IMR-90 (cell line): Measurements from ENCODE around the gene TMEM259. TPM values are rescaled to one million over a fixed set of nuclear protein-coding genes. Genes with fewer than 3 reads are reported as not detected.

Source experiments
- ATAC-seq: fragments of 200-7000 bp; cut with Tn5 transposase; 2 replicates; pipeline ENCODE4 v1.9.1; 2020; ENCODE audit warnings: low read depth, mild to moderate bottlenecking, moderate library complexity
- BruUV-seq: library from RNA; stranded (reverse); fragments of 400-500 nt; replicated peaks from 2 replicates; lab custom pipeline; 2021; lab: Mats Ljungman, UMichigan
- CTCF ChIA-PET: fragments of 300-600 bp; formaldehyde crosslinking; extraction: SDS; loops from one replicate; lab custom pipeline; 2021; ENCODE audit warnings: antibody characterized with exemption; lab: Yijun Ruan, JAX
- POLR2A ChIA-PET: fragments of 300-600 bp; sonication (Branson Sonifier 250); formaldehyde crosslinking; loops from one replicate; lab custom pipeline; 2022; ENCODE audit warnings: antibody characterized with exemption; ENCODE audit not compliant: unreplicated experiment; lab: Charles Lee
- DNase-seq: peaks from one replicate; pipeline ENCODE4 v3.0.0; 2013
- H2AFZ ChIP-seq: replicated peaks from 2 replicates; pipeline ENCODE3; 2013; ENCODE audit warnings: low read length, mild to moderate bottlenecking; ENCODE audit not compliant: poor library complexity
- H2AK5ac ChIP-seq: 2 replicates; pipeline ENCODE4 v1.6.1; 2013; ENCODE audit warnings: low read depth, low read length, inconsistent platforms
- H2AK9ac ChIP-seq: replicated peaks from 2 replicates; pipeline ENCODE3; 2013; ENCODE audit warnings: mild to moderate bottlenecking, low read depth, low read length, moderate library complexity; ENCODE audit not compliant: poor library complexity
- H2BK120ac ChIP-seq: 2 replicates; pipeline ENCODE4 v1.6.1; 2013; ENCODE audit warnings: low read depth, low read length, inconsistent platforms
- H2BK15ac ChIP-seq: 3 replicates; pipeline ENCODE4 v1.6.1; 2013; ENCODE audit warnings: low read depth, low read length, inconsistent platforms
- H2BK20ac ChIP-seq: 2 replicates; pipeline ENCODE4 v1.6.1; 2013; ENCODE audit warnings: low read depth, mild to moderate bottlenecking, inconsistent platforms, low read length, moderate library complexity
- H2BK5ac ChIP-seq: 2 replicates; pipeline ENCODE4 v1.6.1; 2013; ENCODE audit warnings: mild to moderate bottlenecking, low read depth, low read length, inconsistent platforms; ENCODE audit not compliant: poor library complexity, severe bottlenecking
- H3K14ac ChIP-seq: replicated peaks from 2 replicates; pipeline ENCODE4 v1.6.1; 2013; ENCODE audit warnings: low read depth, low read length, inconsistent platforms
- H3K18ac ChIP-seq: 2 replicates; pipeline ENCODE4 v1.6.1; 2013; ENCODE audit warnings: low read depth, low read length, control low read depth
- H3K23ac ChIP-seq: 2 replicates; pipeline ENCODE4 v1.6.1; 2013; ENCODE audit warnings: low read depth, low read length, inconsistent platforms
- H3K27ac ChIP-seq: 2 replicates; pipeline ENCODE4 v1.5.1; 2013; ENCODE audit warnings: mild to moderate bottlenecking, control low read depth, low read length; ENCODE audit not compliant: insufficient read depth
- H3K27me3 ChIP-seq: 2 replicates; pipeline ENCODE4 v1.6.1; 2013; ENCODE audit warnings: low read length; ENCODE audit not compliant: control insufficient read depth, insufficient read depth
- H3K36me3 ChIP-seq: 2 replicates; pipeline ENCODE4 v1.6.1; 2013; ENCODE audit warnings: low read length, mixed read lengths; ENCODE audit not compliant: control insufficient read depth, insufficient read depth
- H3K4ac ChIP-seq: 2 replicates; pipeline ENCODE4 v1.6.1; 2013; ENCODE audit warnings: low read depth, low read length, inconsistent platforms
- H3K4me1 ChIP-seq: 2 replicates; pipeline ENCODE4 v1.6.1; 2013; ENCODE audit warnings: low read length, mixed read lengths; ENCODE audit not compliant: control insufficient read depth, insufficient read depth
- H3K4me2 ChIP-seq: 2 replicates; pipeline ENCODE4 v1.6.1; 2013; ENCODE audit warnings: low read depth, mild to moderate bottlenecking, control low read depth, low read length, moderate library complexity
- H3K4me3 ChIP-seq: 2 replicates; pipeline ENCODE4 v1.5.1; 2013; ENCODE audit warnings: low read depth, mild to moderate bottlenecking, control low read depth, low read length, moderate library complexity; ENCODE audit not compliant: insufficient read depth
- H3K56ac ChIP-seq: 2 replicates; pipeline ENCODE4 v1.6.1; 2013; ENCODE audit warnings: low read length, inconsistent platforms; ENCODE audit not compliant: insufficient read depth; ENCODE audit errors: extremely low read depth
- H3K79me1 ChIP-seq, 2 experiments: 2 replicates each; pipeline ENCODE4 v1.6.1; 2013; ENCODE audit warnings: low read length in 2 of 2, inconsistent platforms in 1 of 2, low read depth in 1 of 2
- H3K9ac ChIP-seq: 2 replicates; pipeline ENCODE4 v1.6.1; 2013; ENCODE audit warnings: low read depth, low read length, control low read depth
- H3K9me1 ChIP-seq: 2 replicates; pipeline ENCODE4 v1.6.1; 2013; ENCODE audit warnings: low read length, inconsistent platforms; ENCODE audit not compliant: insufficient read depth
- H3K9me3 ChIP-seq: 2 replicates; pipeline ENCODE4 v1.6.1; 2013; ENCODE audit warnings: low read length; ENCODE audit not compliant: control insufficient read depth, insufficient read depth
- H4K20me1 ChIP-seq: 2 replicates; pipeline ENCODE4 v1.6.1; 2013; ENCODE audit warnings: low read length, inconsistent platforms; ENCODE audit not compliant: insufficient read depth
- H4K5ac ChIP-seq: 2 replicates; pipeline ENCODE4 v1.6.1; 2013; ENCODE audit warnings: mild to moderate bottlenecking, low read depth, low read length, control low read depth
- H4K8ac ChIP-seq, 2 experiments: 2 replicates each; pipeline ENCODE4 v1.6.1; 2013; ENCODE audit warnings: low read depth in 2 of 2, low read length in 2 of 2, control low read depth in 1 of 2, inconsistent platforms in 1 of 2
- H4K91ac ChIP-seq: 2 replicates; pipeline ENCODE4 v1.6.1; 2013; ENCODE audit warnings: low read depth, low read length, inconsistent platforms; ENCODE audit not compliant: insufficient read depth
- BHLHE40 ChIP-seq: fragments of 150-350 bp; IDR thresholded peaks from 2 replicates; pipeline ENCODE4 v1.6.1; 2016; ENCODE audit warnings: mild to moderate bottlenecking, low read depth, low read length
- CEBPB ChIP-seq: IDR thresholded peaks from 2 replicates; pipeline ENCODE4 v1.6.1; 2012; ENCODE audit warnings: low read depth, low read length, improper control_type of control experiment
- CHD1 ChIP-seq: IDR thresholded peaks from 2 replicates; pipeline ENCODE4 v1.6.1; 2012; ENCODE audit warnings: low read depth, low read length, improper control_type of control experiment
- ELK1 ChIP-seq: fragments of 150-350 bp; IDR thresholded peaks from 2 replicates; pipeline ENCODE4 v1.6.1; 2016; ENCODE audit warnings: low read depth, mild to moderate bottlenecking, low read length, moderate library complexity, borderline replicate concordance
- FOS ChIP-seq: fragments of 150-350 bp; IDR thresholded peaks from 2 replicates; pipeline ENCODE4 v1.6.1; 2016; ENCODE audit warnings: low read depth, low read length
- MAFK ChIP-seq: IDR thresholded peaks from 2 replicates; pipeline ENCODE4 v1.6.1; 2012; ENCODE audit warnings: low read depth, low read length, improper control_type of control experiment
- MAZ ChIP-seq: IDR thresholded peaks from 2 replicates; pipeline ENCODE4 v1.6.1; 2012; ENCODE audit warnings: low read depth, mild to moderate bottlenecking, low read length, improper control_type of control experiment, moderate library complexity, borderline replicate concordance
- MXI1 ChIP-seq: IDR thresholded peaks from 2 replicates; pipeline ENCODE4 v1.6.1; 2012; ENCODE audit warnings: low read depth, mild to moderate bottlenecking, low read length, moderate library complexity, borderline replicate concordance
- RAD21 ChIP-seq: IDR thresholded peaks from 2 replicates; pipeline ENCODE4 v1.6.1; 2012; ENCODE audit warnings: low read length, improper control_type of control experiment
- RFX5 ChIP-seq: IDR thresholded peaks from 2 replicates; pipeline ENCODE4 v1.8.0; 2012; ENCODE audit warnings: low read depth, mild to moderate bottlenecking, low read length, moderate library complexity
- SMC3 ChIP-seq: fragments of 150-350 bp; IDR thresholded peaks from 2 replicates; pipeline ENCODE4 v1.6.1; 2016; ENCODE audit warnings: low read depth, mild to moderate bottlenecking, antibody characterized with exemption, low read length, moderate library complexity
- USF2 ChIP-seq: fragments of 150-350 bp; IDR thresholded peaks from 2 replicates; pipeline ENCODE4 v1.6.1; 2017; ENCODE audit warnings: mild to moderate bottlenecking, antibody characterized with exemption, low read length, low read depth
- WGBS, 2 experiments: methylation state at CpG; one replicate each; pipeline versions ENCODE4 v1.1.5 to v1.1.7; 2013; ENCODE audit warnings: missing lambda C conversion rate in 2 of 2; ENCODE audit not compliant: insufficient read length in 1 of 2; ENCODE audit errors: extremely low coverage in 2 of 2; 5-methylcytosine and 5-hydroxymethylcytosine counted together
- dilution Hi-C: fragments of 300-500 bp; cut with HindIII; formaldehyde crosslinking; loops from one replicate; pipeline ENCODE4 v1.14.3; 2018; ENCODE audit warnings: low sequenced_read_pairs; ENCODE audit not compliant: unreplicated experiment
- in situ Hi-C: fragments of 300-500 bp; cut with MboI; formaldehyde crosslinking; loops from 3 replicates; pipeline ENCODE4 v1.14.3; 2019; ENCODE audit warnings: low sequenced_read_pairs, inconsistent platforms, mixed read lengths
- intact Hi-C: fragments of 100-400 bp; cut with micrococcal nuclease; formaldehyde crosslinking; loops from 2 replicates; pipeline ENCODE4 v1.10.0; 2022
- polyA plus RNA-seq, 3 experiments: library from polyadenylated mRNA; depleted of rRNA; stranded (reverse); fragments of >200 nt; gene quantifications; 2 replicates each; pipeline ENCODE4 v1.2.3, GENCODE V29; 2012; ENCODE audit warnings: low replicate concordance in 1 of 3
- total RNA-seq: library from RNA; depleted of rRNA; stranded (reverse); fragments of >200 nt; gene quantifications from 2 replicates; pipeline ENCODE4 v1.2.3, GENCODE V29; 2012

Gene TMEM259
- total and polyA plus RNA-seq, 2 of the 4 experiments (the other 2 are of a cell fraction) = 22.6 to 153 TPM

- TF ChIP-seq USF2 = no peak
These were observed 42.3 kb upstream of the TMEM259 start (continued) for GRCh38 chr19:1063030-1063908.

GRCh38 chr19:1062387-1063029 lies 41.6 kb upstream of the TMEM259 start:
- H3K4me2 ChIP-seq = no peak overlapping the region
- no peaks in the 10 kb centered on the region for H3K36me3 ChIP-seq
- H3K9ac ChIP-seq = no peak overlapping the region
- H2AFZ ChIP-seq = no peak overlapping the region
- in situ Hi-C loops (no loop called here), intact Hi-C loops (no loop called here), dilution Hi-C loops (no loop called here)
- POLR2A ChIA-PET = no interaction called here
- DNase-seq (no peak), ATAC-seq (no peak)
- H3K56ac ChIP-seq = no peak overlapping the region
- no peak overlapping the region for H2BK15ac ChIP-seq
- H3K23ac ChIP-seq = no peak overlapping the region
- CTCF ChIA-PET = no interaction called here
- H4K8ac ChIP-seq = no peak overlapping the region
- no peak overlapping the region for H2BK20ac ChIP-seq
- peaks cover 3% of the 10 kb centered on the region; the same call in 1 of the 2 replicates for H3K4me1 ChIP-seq
- H2AK9ac ChIP-seq = no peak overlapping the region
- H2BK5ac ChIP-seq = no peak overlapping the region
- H3K4me3 ChIP-seq = no peak overlapping the region
- no peak overlapping the region for H2BK120ac ChIP-seq
- 0 out of 2 replicates have a peak, but pooled peaks cover 6% of the 10 kb centered on the region for H4K20me1 ChIP-seq
- no peak overlapping the region for H3K4ac ChIP-seq
- WGBS, 2 experiments = 76% methylated on average over 8 of the region's 17 CpGs; no CpG with 5 or more reads in 1 of the 2 experiments
- no peaks in the 10 kb centered on the region for H3K9me1 ChIP-seq
- H3K14ac ChIP-seq = no peak overlapping the region
- H2AK5ac ChIP-seq = no peak overlapping the region; the same call in 1 of the 2 replicates
- no peak overlapping the region for H4K5ac ChIP-seq
- peaks cover 9% of the 10 kb centered on the region for H3K27me3 ChIP-seq
- no peak overlapping the region for H4K91ac ChIP-seq
- H3K79me1 ChIP-seq = no peaks in the 10 kb centered on the region
- no TSS peak for BruUV-seq
- no peak overlapping the region for H3K27ac ChIP-seq
- no peak overlapping the region for H3K18ac ChIP-seq
- H3K9me3 ChIP-seq = peaks cover 15% of the 10 kb centered on the region
- no peak for TF ChIP-seq CEBPB
- no peak for TF ChIP-seq USF2
- TF ChIP-seq MXI1 = no peak
- TF ChIP-seq BHLHE40 = no peak
- TF ChIP-seq MAZ = no peak
- TF ChIP-seq SMC3 = no peak
- no peak for TF ChIP-seq RAD21
- no peak for TF ChIP-seq ELK1
- TF ChIP-seq MAFK = no peak
- TF ChIP-seq FOS = no peak
- no peak for TF ChIP-seq RFX5
- no peak for TF ChIP-seq CHD1
